Transverse colon (tissue), 4 donors: ENCODE results near the gene SARS2. TPM values are rescaled to one million over a fixed set of nuclear protein-coding genes. Genes with fewer than 3 reads are reported as not detected.
A peak's percentile ranks its signal among the peaks of the same experiment; 100 is the strongest.

Experiments
- DNase-seq: peaks from one replicate; pipeline ENCODE4 v3.0.0-alpha.2; 2019
- H3K27ac ChIP-seq, 4 donors: fragments of 200-600 bp; sonication (generic); 2 replicates each; pipeline ENCODE4 v1.5.1; 2016 to 2018; ENCODE audit warnings: inconsistent platforms in 4 of 4
- H3K27me3 ChIP-seq: fragments of 200-600 bp; sonication (generic); 2 replicates; pipeline ENCODE4 v1.5.1; 2017; ENCODE audit warnings: inconsistent platforms
- H3K36me3 ChIP-seq, 4 donors: fragments of 200-600 bp; sonication (generic); 2 replicates each; pipeline ENCODE4 v1.5.1; 2017 to 2019; ENCODE audit warnings: inconsistent platforms in 4 of 4
- H3K4me1 ChIP-seq, 4 donors: fragments of 200-600 bp; sonication (generic); 2 replicates each; pipeline ENCODE4 v1.5.1; 2017 to 2020; ENCODE audit warnings: inconsistent platforms in 4 of 4
- H3K4me3 ChIP-seq, 4 donors: fragments of 200-600 bp; sonication (generic); 1 replicate in 1 of 4; 2 replicates in 3 of 4; pipeline versions ENCODE4 v1.5.1 to v1.6.1; 2017 to 2019; ENCODE audit warnings: inconsistent platforms in 4 of 4
- H3K9me3 ChIP-seq, 2 donors: fragments of 200-600 bp; sonication (generic); 2 replicates each; pipeline ENCODE4 v1.5.1; 2017 to 2019; ENCODE audit warnings: inconsistent platforms in 2 of 2
- EP300 ChIP-seq: sonication (generic); formaldehyde crosslinking; IDR thresholded peaks from one replicate; pipeline ENCODE4 v1.6.1; 2017; ENCODE audit warnings: antibody characterized with exemption, low read depth
- POLR2A ChIP-seq: fragments of 450-650 bp; IDR thresholded peaks from one replicate; pipeline ENCODE4 v1.6.1; 2016; ENCODE audit warnings: antibody characterized with exemption, mild to moderate bottlenecking, moderate library complexity
- POLR2AphosphoS5 ChIP-seq, 3 donors: sonication (generic); formaldehyde crosslinking; IDR thresholded peaks; one replicate each; pipeline ENCODE4 v1.6.1; 2016; ENCODE audit warnings: antibody characterized with exemption in 3 of 3
- WGBS, 2 donors: methylation state at CpG; one replicate each; pipeline ENCODE4 v1.1.5; 2018; ENCODE audit warnings: low coverage in 1 of 2; 5-methylcytosine and 5-hydroxymethylcytosine counted together
- in situ Hi-C, 4 donors: fragments of 200-750 bp; cut with MboI; loops; one replicate each; pipeline versions ENCODE4 v1.15.0 to v1.15.1; 2017; ENCODE audit warnings: low sequenced_read_pairs in 3 of 4, low pct_ligation_motif_present in 1 of 4, low pct_unique_long_range_greater_than_20kb in 1 of 4
- intact Hi-C: fragments of 100-400 bp; cut with DNase I; formaldehyde crosslinking; loops from one replicate; pipeline ENCODE4 v1.15.1; 2023; ENCODE audit warnings: low total_unique reads
- total RNA-seq, 4 donors: library from RNA; depleted of rRNA; stranded (reverse); fragments of >200 nt; gene quantifications; one replicate each; pipeline ENCODE4 v1.1.0, GENCODE V29; 2016
- TF ChIP-seq, protein P1 (sequence below), 5 experiments: fragments of 200-600 bp in 3 of 5; fragments of 450-650 bp in 2 of 5; sonication (generic) in 3 of 5; IDR thresholded peaks; 1 replicate in 2 of 5; 2 replicates in 3 of 5; pipeline ENCODE4 v1.5.1; 2016 to 2017; ENCODE audit warnings: antibody characterized with exemption in 5 of 5, inconsistent platforms in 3 of 5, mild to moderate bottlenecking in 2 of 5, moderate library complexity in 1 of 5

SARS2 gene
- total RNA-seq, 4 donors from 2014 or later, result 21.4 to 186 (median 42.7) TPM

DNA sequence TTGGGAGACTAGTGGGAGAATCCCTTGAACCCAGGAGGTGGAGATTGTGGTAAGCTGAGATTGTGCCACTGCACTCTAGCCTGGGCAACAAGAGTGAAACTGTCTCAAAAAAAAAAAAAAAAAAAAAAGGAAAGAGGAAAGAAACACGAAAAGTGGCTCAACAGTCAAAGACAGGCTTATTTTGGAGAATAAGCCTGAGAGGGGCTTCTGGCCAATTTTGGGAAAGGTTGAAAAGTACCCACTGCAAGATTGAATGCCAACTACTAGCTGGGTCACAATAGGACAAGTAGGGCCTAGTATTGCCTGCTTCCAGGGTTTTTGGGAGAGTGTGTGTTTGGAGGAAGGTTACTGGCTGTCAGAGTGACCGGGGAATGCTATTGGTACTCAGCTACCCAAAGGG, 27.7 kb upstream of the SARS2 start:
- in situ Hi-C loops (loop anchor here in 1 of 4 donors (25.0 kb wide), 1 partner anchor 546 kb away; the partner anchor contains the start of gene FAM98C), intact Hi-C loops (no loop called here)
- Histone ChIP-seq H3K4me3 (no peak overlapping the region), H3K27me3 (no peaks in the 10 kb centered on the region), H3K27ac (no peak overlapping the region), H3K9me3 (no peaks in the 10 kb centered on the region), H3K36me3 (no peaks in the 10 kb centered on the region), H3K4me1 (peaks cover 0 to 9% (median 3%) of the 10 kb centered on the region in 4 donors)
- WGBS, 2 donors, result 85% methylated on average over 2 of the region's 2 CpGs; no CpG with 5 or more reads in 1 of the 2 donors
- DNase-seq, result no peak
- TF ChIP-seq, protein P1, sequence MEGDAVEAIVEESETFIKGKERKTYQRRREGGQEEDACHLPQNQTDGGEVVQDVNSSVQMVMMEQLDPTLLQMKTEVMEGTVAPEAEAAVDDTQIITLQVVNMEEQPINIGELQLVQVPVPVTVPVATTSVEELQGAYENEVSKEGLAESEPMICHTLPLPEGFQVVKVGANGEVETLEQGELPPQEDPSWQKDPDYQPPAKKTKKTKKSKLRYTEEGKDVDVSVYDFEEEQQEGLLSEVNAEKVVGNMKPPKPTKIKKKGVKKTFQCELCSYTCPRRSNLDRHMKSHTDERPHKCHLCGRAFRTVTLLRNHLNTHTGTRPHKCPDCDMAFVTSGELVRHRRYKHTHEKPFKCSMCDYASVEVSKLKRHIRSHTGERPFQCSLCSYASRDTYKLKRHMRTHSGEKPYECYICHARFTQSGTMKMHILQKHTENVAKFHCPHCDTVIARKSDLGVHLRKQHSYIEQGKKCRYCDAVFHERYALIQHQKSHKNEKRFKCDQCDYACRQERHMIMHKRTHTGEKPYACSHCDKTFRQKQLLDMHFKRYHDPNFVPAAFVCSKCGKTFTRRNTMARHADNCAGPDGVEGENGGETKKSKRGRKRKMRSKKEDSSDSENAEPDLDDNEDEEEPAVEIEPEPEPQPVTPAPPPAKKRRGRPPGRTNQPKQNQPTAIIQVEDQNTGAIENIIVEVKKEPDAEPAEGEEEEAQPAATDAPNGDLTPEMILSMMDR (IDR thresholded peaks at IDR 0.05), result no peak
- TF ChIP-seq EP300 (no peak), POLR2AphosphoS5 (IDR thresholded peaks at IDR 0.05) (no peak)

DNA sequence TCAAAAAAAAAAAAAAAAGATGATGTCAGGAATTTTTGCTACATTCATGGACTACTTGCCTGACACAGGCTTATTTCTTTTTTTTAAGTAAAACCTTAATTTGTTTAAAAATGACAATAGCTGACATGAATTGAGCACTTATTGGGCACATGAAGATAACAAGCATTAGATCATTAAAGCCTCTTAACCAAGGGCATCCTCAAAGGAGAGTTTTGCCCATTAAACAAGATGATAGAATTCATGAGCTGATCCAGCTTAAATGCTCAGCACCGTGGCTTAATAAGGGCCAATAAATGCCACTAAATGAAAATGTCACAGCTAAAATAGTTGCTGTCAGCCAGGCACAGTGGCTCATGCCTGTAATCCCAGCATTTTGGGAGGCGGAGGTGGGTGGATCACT, 25.7 kb upstream of the SARS2 start:
- H3K4me3 ChIP-seq, result no peak overlapping the region
- intact Hi-C loops (no loop called here), in situ Hi-C loops (loop anchor here in 1 of 4 donors (25.0 kb wide), 1 partner anchor 544 kb away; the partner anchor contains the start of gene FAM98C)
- no peak for TF ChIP-seq POLR2AphosphoS5 (IDR thresholded peaks at IDR 0.05)
- TF ChIP-seq, protein P1 (IDR thresholded peaks at IDR 0.05), result no peak
- no peak for TF ChIP-seq EP300
- no peak for TF ChIP-seq POLR2A
- H3K4me1 ChIP-seq, result no peaks in the 10 kb centered on the region
- no peaks in the 10 kb centered on the region for H3K9me3 ChIP-seq
- WGBS, 2 donors, result 73 to 88% methylated on average over 2 of the region's 2 CpGs
- no peaks in the 10 kb centered on the region for H3K36me3 ChIP-seq
- no peak overlapping the region for H3K27ac ChIP-seq
- no peak for DNase-seq
- H3K27me3 ChIP-seq, result no peaks in the 10 kb centered on the region

DNA sequence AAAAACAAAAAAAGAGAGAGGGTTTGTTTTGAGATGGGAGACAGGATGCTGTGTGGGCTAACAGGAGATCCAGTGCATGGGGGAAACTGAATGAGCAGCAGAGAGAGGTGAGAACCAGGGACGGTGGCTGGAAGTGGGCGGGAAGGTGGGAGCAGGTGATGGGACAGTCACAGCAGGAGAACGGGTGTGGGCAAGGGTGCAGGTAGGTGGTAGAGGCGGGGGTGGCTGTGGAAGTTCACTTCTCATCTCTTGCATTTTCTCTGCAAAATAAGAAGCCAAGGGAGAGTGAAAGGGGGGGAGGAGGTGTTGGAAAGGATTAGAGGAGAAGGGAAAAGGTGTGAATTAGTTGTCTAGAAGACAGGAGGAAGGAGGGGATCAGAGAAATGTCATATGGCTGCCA, 23.1 kb upstream of the SARS2 start:
- in situ Hi-C loops, result loop anchor here in 1 of 4 donors (25.0 kb wide), 1 partner anchor 541 kb away; the partner anchor contains the start of gene FAM98C
- Histone ChIP-seq H3K9me3 (no peaks in the 10 kb centered on the region), H3K4me3 (no peak overlapping the region), H3K36me3 (no peaks in the 10 kb centered on the region), H3K27ac (no peak overlapping the region), H3K27me3 (peaks cover 6% of the 10 kb centered on the region), H3K4me1 (peaks cover 4 to 10% (median 8%) of the 10 kb centered on the region in 4 donors)
- intact Hi-C loops, result no loop called here
- DNase-seq, result no peak
- 60 to 70% methylated on average over 1 to 4 of the region's 4 CpGs for WGBS, 2 donors
- TF ChIP-seq POLR2A (no peak), EP300 (no peak), POLR2AphosphoS5 (IDR thresholded peaks at IDR 0.05) (no peak)
- TF ChIP-seq, protein P1 (IDR thresholded peaks at IDR 0.05), result no peak

DNA sequence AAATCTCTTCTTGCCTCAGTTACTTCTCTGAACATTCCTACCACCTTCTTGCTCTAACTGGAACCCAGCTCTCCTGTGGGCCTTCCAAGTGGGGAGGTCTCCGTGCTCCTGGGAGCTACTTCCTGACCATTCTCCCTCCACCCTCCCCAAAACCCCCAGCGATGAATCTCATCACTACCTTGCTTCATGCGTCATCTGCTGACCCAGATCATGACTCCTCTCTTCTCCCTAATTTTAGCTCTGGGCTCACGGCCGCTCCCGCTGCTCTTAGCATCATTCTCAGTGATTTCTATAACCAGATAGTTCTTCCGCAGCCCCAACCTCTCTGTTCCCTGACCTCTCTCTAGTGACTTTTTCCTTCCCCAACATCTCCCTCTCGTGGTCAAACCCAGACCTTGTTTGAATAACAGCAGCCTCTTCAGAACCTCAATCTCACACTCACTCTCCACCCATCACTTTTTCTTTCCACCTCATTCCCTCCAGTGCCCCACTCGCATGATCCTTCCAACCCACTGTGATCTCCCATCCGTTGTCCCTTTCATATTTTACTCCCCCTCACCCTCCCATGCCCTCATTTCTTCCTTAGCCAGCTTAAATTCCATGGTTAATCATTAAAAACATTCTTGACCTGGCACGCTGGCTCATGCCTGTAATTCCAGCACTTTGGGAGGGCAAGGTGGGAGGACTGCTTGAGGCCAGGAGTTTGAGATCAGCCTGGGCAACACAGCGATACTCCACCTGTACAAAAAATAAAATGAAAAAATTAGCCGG, 22.0 kb upstream of the SARS2 start:
- Histone ChIP-seq H3K4me1 (peaks cover 4 to 10% (median 8%) of the 10 kb centered on the region in 4 donors), H3K9me3 (no peaks in the 10 kb centered on the region), H3K27ac (no peak overlapping the region), H3K36me3 (no peaks in the 10 kb centered on the region), H3K4me3 (no peak overlapping the region), H3K27me3 (peaks cover 6% of the 10 kb centered on the region)
- in situ Hi-C loops, result loop anchor here in 1 of 4 donors (25.0 kb wide), 1 partner anchor 540 kb away; the partner anchor contains the start of gene FAM98C
- peak; percentile 26 for DNase-seq
- TF ChIP-seq, protein P1 (IDR thresholded peaks at IDR 0.05), result peak; percentile 20 to 59 (median 39)
- TF ChIP-seq EP300, result no peak
- 42 to 55% methylated on average over 13 of the region's 13 CpGs for WGBS, 2 donors
- intact Hi-C loops, result no loop called here
